Activated CD4-positive, alpha-beta T cell treated with anti-CD3 and anti-CD28 coated beads, Interleukin-2, amount 50 U/mL, for 16 hours (primary cell): ENCODE results near the gene TSC1.
"Not testable (repeated sequence)": the region's sequence is repeated elsewhere in the genome, so short reads cannot be mapped to it uniquely, and the experiment has no call there.

Experiments
- DNase-seq: peaks from one replicate; pipeline ENCODE4 v3.0.0-alpha.2; 2020

Gene TSC1

DNA sequence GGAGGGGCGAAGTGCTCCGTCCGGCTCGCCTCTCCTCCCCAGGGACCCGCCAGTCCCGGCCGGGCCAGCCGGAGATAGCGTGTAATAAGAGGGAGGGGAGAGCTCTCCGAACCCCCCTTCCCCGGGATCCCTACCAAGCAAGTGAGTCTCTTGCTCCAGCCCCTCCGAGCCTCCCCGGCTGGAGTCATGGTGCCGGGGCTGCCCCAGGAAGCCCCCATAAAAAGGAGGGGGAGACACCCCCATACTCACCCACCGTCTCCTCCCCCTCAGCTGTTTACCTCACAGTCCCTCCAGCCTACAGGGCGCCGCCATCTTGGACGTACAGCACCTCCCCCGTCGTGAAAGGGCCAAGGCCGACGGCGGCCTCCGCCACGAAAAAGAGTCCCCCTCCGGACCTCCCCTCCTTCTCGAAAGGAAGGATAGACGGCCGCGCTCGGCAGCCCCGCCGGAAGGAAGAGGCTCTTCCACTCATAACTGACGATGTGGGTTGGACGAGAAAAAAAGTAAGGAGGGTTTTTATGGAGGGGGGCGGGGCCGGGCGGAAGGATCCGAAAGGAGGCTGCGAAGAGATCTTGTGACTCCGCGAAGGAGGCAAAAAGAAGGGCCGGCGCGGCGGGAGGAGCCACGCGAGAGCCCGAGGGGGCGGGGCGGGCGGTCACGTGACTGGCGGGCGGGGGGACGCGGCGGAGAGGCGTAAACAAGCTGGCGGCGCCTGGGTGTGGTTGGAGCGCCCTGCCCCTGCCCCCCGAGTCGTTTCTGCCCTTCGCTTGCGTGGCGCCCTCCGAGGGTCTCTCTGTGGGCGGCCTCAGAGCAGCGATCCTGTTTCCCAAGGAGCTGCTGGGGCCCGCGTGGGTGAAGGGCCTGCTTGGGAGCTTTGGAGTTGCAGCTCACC is at the start of gene TSC1:
Gene TSC1, minus strand, starts transcription at position 323 of the 892 bp plus-strand sequence. CDS start 15,744 bp downstream, outside the sequence.
- DNase-seq: peak; percentile 96

GRCh38 chr9:132993511-132993939 is 49.1 kb upstream of the TSC1 start:
- no peak for DNase-seq

- no peak for DNase-seq
Observed at GRCh38 chr9:132991351-132992300, 47.2 kb upstream of the TSC1 start.

DNA sequence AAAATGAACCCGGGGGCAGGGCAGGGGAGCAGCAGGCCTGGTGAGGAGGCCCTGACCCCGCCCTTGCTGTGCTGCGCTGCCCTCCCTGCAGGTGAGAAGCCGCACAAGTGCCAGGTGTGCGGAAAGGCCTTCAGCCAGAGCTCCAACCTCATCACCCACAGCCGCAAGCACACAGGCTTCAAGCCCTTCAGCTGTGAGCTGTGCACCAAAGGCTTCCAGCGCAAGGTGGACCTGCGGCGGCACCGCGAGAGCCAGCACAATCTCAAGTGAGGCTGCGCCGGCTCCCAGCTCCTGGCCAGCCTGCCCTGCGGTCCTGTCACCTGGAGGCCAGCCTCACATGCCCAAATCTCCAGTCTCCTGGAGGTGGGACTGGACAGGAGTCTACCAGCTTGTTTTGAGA is 46.4 kb upstream of the TSC1 start:
- no peak for DNase-seq

DNA sequence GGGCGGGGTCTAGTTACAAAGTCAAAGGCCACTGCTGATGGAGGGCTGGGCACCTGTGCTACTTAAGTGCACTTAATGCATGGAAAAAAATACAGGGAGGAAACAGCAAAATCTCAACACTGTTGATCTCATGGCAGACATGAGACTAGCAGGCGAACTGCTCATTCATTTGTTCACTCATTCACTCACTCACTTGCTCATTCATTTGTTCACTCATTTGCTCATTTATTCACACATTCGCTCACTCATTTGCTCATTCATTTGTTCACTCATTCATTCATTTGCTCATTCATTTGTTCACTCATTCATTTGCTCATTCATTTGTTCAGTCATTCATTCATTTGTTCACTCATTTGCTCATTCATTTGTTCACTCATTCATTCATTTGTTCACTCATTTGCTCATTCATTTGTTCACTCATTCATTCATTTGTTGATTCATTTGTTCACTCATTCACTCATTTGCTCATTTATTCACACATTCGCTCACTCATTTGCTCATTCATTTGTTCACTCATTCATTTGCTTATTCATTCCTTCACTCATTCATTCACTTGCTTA is 45.7 kb upstream of the TSC1 start:
- not testable (repeated sequence) for DNase-seq

DNA sequence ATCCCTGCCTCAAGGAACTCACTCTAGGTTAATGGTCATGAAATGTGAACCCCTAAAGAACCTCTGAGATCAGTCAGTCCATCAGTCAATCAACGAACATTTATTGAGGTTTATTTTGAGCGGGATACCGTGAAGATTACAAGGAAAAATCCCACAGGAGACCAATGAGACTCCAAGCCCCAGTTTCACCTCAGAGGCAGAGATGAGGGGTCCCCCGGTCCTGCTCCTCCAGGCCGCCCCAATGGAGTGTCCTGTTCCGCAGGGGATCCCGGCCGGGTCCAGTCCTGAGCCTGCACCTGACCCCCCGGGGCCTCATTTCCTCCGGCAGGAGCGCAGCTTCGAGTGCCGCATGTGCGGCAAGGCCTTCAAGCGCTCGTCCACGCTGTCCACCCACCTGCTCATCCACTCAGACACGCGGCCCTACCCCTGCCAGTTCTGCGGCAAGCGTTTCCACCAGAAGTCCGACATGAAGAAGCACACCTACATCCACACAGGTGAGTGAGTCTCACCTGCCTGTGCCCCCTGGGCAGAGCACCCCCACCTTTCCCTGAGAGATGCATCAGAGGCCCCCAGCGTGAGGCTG is 45.1 kb upstream of the TSC1 start:
- no peak for DNase-seq

DNA sequence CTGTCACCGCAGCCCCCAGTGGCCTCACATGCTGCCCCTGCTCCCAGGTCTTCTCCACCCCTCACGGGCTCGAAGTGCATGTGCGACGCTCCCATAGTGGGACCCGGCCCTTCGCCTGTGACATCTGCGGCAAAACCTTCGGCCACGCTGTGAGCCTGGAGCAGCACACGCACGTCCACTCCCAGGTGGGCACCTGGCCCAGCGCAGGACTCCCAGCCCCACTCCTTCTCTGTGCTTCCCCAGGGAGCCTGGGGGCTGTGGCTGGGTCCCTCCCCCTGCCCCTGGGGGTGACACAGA is 44.5 kb upstream of the TSC1 start:
- no peak for DNase-seq

GRCh38 chr9:132988244-132989013 is 44.0 kb upstream of the TSC1 start:
- no peak for DNase-seq

GRCh38 chr9:132986640-132987620 is 42.5 kb upstream of the TSC1 start:
- DNase-seq: no peak

- no peak for DNase-seq
Observed at GRCh38 chr9:132986114-132986513, 41.7 kb upstream of the TSC1 start.

DNA sequence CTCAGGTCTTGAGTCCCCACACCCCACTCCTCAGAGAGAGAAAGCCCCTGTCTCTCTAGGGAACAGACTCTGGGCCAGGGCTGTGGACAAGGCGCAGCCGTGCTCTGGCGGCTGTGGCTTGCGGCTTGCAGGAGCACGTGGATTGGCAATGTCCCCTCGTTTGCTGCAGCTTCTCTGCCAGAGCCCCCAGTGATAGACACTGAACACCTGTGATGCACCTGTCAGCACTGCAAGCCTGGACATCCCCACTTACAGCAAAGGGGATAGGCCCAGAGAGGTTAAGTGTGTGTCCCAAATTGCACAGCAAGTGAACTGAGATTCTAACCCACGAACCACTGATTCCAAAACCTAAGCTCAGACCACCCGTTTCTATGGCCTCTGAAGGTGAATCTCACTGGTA is 41.1 kb upstream of the TSC1 start:
- no peak for DNase-seq

GRCh38 chr9:132985071-132985350 is 40.6 kb upstream of the TSC1 start:
- DNase-seq: no peak

- DNase-seq: no peak
Observed at GRCh38 chr9:132984202-132985070, 40.0 kb upstream of the TSC1 start.

DNA sequence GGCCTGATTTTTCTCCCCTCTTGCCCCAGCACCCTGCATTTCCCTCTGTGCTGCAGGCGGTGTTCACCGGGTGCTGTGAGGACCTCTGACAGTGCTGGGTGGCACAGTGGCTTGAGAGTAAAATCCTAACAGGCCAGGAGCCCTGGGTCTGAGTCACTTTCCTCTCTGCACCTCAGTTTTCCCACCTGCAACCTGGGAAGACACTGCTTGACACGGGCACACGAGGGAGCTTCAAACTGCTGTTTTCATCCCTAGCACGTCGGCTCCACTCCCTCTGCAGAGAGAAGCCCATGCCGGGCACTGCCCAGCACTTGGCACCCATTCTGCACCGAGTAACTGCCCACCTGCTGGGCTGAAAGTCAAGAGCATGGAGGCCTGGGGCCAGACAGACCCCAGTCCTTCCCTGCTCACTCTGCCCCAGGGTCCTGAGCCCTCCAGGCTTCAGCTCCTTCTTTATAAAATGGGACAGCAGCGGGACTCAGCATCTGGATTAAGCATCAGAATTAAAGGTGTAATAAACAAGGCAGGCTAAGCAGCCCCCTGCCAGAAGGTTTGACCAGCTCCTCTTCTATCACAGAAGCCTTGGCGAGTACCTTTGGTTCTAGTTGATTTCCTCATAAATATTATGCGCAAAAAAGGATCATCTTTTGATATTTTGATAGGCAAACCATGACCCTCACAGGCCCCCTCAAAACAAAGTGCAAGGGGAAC is 39.2 kb upstream of the TSC1 start:
- no peak for DNase-seq

DNA sequence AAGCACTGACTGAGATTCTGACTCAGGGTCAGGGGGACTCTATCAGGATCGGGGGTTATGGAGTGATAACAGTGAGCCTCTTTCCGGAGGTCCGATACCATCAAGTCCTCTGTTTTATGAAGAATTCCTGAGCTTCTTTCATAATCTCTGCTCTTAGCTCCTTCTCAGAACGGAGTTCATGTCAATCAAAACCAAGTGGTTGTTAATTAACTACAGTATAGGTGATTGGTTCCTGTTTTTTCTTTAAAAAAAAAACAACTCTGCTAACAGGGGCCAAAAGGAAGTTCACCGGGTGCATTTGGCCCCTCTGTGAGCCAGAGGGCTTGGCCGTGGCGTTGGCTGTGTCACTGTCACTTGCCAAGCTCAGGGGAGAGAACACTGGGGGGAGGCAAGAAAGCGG is 38.0 kb upstream of the TSC1 start:
- DNase-seq: no peak

GRCh38 chr9:132980157-132980556 is 35.7 kb upstream of the TSC1 start:
- DNase-seq: no peak

GRCh38 chr9:132978451-132979131 is 34.2 kb upstream of the TSC1 start, which contains the start of gene GFI1B:
Gene GFI1B, plus strand, starts transcription at chr9:132978694. Its CDS starts 7,985 bp downstream, at chr9:132986679.
- no peak for DNase-seq

- DNase-seq: no peak
Observed at GRCh38 chr9:132978112-132978450, 33.7 kb upstream of the TSC1 start.

DNA sequence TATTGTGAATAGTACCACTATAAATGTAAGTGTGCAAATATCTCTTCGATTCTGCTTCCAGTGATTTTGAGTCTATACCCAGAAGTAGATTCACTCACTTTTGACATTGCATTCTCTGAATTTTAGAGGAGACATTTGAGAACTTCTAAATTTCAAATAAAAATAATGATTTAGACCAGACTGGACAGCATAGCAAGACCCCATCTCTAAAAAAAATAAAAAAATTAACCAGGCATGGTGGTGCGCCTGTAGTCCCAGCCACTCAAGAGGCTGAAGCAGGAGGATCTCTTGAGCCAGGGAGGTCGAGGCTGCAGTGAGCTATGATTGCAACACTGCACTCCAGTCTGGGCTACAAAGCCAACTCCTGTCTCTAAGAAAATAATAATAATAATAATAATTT is 32.2 kb upstream of the TSC1 start:
- DNase-seq: no peak
